ENCODE results near the gene KDELR1.

Gene KDELR1

GRCh38 chr19:48396016-48396823, 4.9 kb upstream of the KDELR1 start:
- TF ChIP-seq REST (IDR thresholded peaks at IDR 0.05; ENCODE audit: insufficient read depth in 1 of 2, low read depth in 2 of 2, low read length in 2 of 2), result no peak
- TF ChIP-seq TAF1 (IDR thresholded peaks at IDR 0.05; ENCODE audit: borderline replicate concordance, insufficient read depth, low read length), result no peak
- TF ChIP-seq POLR2AphosphoS5 (IDR thresholded peaks at IDR 0.05; ENCODE audit: low read depth, low read length), result no peak
- TF ChIP-seq FOXP2 (optimal IDR thresholded peaks at IDR 0.05; ENCODE audit: borderline replicate concordance, extremely low read depth, extremely low read length, insufficient read depth), result no peak
- TF ChIP-seq SIN3A (IDR thresholded peaks at IDR 0.05; ENCODE audit: borderline replicate concordance, insufficient read depth, low read length), result no peak

- TF ChIP-seq REST (IDR thresholded peaks at IDR 0.05; ENCODE audit: insufficient read depth in 1 of 2, low read depth in 2 of 2, low read length in 2 of 2), result no peak
These were observed 4.1 kb upstream of the KDELR1 start for GRCh38 chr19:48395499-48395898.

GRCh38 chr19:48395170-48395455, 3.8 kb upstream of the KDELR1 start:
- TF ChIP-seq REST (IDR thresholded peaks at IDR 0.05; ENCODE audit: insufficient read depth in 1 of 2, low read depth in 2 of 2, low read length in 2 of 2), result no peak
- no peak for TF ChIP-seq POLR2AphosphoS5 (IDR thresholded peaks at IDR 0.05; ENCODE audit: low read depth, low read length)
- no peak for TF ChIP-seq FOXP2 (optimal IDR thresholded peaks at IDR 0.05; ENCODE audit: borderline replicate concordance, extremely low read depth, extremely low read length, insufficient read depth)
- TF ChIP-seq SIN3A (IDR thresholded peaks at IDR 0.05; ENCODE audit: borderline replicate concordance, insufficient read depth, low read length), result no peak
- TF ChIP-seq TAF1 (IDR thresholded peaks at IDR 0.05; ENCODE audit: borderline replicate concordance, insufficient read depth, low read length), result no peak

- TF ChIP-seq FOXP2 (optimal IDR thresholded peaks at IDR 0.05; ENCODE audit: borderline replicate concordance, extremely low read depth, extremely low read length, insufficient read depth), result no peak
- no peak for TF ChIP-seq POLR2AphosphoS5 (IDR thresholded peaks at IDR 0.05; ENCODE audit: low read depth, low read length)
- no peak for TF ChIP-seq REST (IDR thresholded peaks at IDR 0.05; ENCODE audit: insufficient read depth in 1 of 2, low read depth in 2 of 2, low read length in 2 of 2)
- no peak for TF ChIP-seq TAF1 (IDR thresholded peaks at IDR 0.05; ENCODE audit: borderline replicate concordance, insufficient read depth, low read length)
- TF ChIP-seq SIN3A (IDR thresholded peaks at IDR 0.05; ENCODE audit: borderline replicate concordance, insufficient read depth, low read length), result no peak
These were observed 3.2 kb upstream of the KDELR1 start for GRCh38 chr19:48394331-48395169.

Data from PFSK-1 (cell line).